HG02970 (cell line): Measurements from ENCODE around the gene NOS1.

Source experiments
- ATAC-seq: cut with Tn5 transposase; IDR thresholded peaks from one replicate; pipeline ENCODE4 v1.9.1; 2021; ENCODE audit warnings: mild to moderate bottlenecking, moderate library complexity, moderate number of reproducible peaks; ENCODE audit not compliant: unreplicated experiment, low FRiP score

The NOS1 gene

DNA sequence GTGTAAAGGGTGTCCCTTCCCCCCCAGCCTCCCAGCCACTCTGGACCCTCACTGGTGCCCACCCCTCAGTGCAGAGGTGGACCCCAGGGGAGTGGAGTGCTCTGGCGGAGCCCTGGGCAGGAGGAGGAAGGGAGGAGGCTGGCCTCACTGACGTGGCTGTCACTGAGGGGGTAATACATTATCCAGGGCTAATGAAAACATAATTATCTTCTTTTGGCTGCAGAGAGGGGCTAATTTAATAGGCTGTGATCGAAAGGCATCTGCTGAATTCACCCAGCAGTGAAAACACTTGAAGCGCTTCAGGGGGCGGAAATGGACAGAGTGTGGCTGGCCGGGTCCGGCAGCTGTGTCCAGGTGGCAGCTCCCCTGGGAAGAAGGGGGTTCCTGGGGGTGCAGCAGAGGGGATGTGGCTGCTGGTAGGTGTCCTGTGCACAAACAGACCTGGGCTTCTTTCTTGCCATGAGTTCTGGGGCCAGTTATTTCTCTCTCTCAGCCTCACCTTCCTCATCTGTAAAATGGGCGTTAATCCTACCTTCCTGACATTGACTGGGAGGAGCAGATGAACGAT is 3.7 kb upstream of the NOS1 start:
- ATAC-seq, result no peak

DNA sequence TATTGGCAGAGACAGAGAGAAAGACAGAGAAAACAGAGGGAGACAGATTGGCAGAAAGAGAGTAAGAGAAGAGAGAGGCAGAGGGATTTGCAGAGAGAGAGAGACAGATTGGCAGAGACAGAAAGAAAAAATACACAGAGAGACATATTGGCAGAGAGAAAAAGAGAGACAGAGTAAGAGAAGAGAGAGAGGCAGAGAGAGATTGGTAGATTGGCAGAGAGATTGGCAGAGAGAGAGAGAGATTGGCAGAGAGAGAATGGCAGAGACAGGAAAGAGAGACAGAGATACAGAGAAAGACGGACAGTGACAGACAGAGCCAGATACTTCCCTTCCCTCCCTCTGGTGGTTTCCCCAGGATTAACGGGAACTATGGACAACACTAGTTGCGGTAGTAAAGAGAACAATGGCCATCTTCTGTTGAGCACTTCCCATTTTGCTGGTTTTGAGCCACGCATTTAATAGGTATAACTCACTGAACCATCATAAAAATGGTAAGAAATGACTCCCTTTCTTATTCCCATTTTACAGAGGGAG is 2.6 kb upstream of the NOS1 start:
- ATAC-seq, result no peak

DNA sequence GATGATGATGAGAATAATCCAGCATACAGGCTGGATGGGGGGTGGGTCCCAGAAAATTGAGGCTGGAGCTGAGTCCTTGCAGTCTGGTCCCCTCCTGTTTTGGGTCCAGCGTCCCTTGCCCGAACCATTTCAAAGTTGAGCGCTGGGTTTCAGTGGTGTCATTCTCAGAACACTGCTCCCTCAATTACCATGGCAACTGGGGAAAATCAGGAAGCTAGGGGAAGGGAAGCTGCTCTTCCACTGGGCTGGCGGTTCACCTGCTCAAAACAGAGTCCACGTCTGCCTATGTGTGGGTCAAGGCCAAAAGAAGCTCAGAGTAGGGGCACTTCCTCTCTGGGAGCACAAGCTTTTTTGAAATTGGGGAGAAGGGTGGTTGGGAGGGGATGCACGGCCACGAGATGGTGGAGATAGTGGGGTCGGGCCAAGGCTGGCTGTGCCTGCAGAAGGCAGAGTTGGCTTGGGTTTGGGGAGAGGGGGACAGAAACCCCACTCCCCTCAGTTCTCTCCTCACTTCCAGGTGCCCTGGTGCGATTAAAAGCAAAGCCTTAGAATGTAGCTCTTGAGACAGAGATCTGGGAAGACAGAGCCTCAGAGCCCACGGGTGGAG is 1.7 kb upstream of the NOS1 start:
- ATAC-seq, result no peak

DNA sequence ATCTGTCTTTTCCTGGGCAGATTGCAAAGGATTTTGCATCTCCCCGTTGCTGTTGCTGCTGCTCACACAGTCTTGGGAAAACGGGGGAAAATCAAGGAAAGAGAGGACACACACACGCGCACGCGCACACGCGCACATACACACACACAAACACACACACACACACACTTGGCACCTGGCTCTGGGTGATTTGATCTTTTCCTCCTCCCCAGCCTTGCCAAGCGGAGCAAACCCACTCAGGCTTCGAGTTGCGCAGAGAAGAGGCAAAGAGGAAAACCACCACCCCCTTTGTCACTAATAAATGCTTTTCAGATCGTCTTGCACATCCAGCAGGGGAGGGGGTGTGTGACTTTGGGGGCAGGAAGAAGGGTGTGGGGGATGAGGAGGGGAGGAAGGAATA is 965 bp upstream of the NOS1 start:
- no peak for ATAC-seq

DNA sequence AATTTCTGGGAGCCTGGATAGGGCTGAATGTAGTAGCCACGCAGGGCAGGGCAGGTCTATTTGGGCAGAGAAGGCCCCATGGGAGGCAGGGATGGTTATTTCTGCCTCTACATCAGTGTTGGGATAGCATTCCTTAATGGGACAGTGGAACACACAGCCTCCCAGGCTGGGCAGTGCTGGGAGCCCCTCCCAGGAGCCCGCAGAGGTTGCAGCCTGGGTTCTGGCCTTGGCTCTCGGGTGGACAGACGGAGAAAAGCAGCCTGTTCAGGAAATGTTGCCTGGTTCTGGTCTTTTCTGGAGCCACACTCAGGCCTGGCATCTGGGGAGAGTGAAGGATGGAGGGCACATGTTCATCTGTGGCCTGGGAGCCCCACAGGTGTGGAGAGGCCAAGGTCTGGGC is 479 bp upstream of the NOS1 start:
- no peak for ATAC-seq

DNA sequence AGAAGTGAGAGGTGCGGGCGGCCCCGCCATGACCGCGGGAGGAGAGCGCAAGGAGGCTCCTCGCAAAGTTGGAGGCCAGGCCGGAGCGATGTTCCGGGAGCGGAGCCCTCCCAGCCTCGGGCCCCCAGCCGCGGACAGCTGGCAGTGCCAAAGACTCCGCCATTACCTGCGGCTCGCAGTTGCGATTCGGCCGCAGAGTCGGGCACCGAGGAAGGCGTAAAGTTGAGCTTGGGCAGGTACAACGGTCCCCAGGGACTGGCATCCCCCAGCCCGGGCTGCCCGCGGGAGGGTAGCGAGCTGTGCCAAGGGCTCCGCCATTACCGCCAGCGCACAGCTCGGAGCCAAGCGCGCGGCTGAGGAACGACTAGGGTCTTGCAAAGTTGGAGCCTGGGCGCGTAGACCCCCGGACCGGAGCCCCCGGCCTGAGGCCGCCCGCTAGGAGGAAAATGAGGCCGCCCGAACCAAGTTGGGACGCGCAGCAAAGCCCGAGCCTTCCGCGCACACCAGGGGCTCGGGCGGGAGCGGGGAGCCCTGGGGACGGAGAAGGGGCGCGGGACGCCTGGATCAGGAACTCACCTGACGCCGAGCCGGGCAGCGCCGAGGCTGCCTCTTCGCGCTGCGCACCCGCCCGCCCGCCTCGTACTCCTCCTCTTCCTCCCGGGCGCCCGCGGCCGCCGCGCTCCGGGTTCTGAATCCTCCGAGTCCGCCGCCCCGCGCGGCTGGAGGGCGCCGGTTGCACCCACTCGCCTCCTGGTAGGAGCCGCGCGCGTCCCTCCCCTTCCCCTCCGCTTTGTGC is 677 bp downstream of the NOS1 start:
- no peak for ATAC-seq

DNA sequence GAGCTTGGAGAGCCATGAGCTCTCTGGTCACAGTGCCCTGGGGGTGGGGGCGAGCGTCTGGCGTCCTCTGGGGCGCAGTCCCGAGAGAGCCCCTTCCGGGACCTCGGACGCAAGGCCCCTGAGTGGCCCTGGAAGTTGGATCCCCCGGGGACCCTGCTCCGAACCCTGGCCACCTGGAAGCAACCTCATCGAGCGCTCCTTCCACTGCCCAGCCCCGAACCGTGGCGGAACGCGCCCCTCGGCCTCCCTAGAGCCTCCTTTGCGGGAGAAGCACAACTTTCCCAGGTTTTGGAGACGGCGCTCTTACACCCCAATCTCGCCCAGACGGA is 1.2 kb downstream of the NOS1 start:
- ATAC-seq, result no peak

DNA sequence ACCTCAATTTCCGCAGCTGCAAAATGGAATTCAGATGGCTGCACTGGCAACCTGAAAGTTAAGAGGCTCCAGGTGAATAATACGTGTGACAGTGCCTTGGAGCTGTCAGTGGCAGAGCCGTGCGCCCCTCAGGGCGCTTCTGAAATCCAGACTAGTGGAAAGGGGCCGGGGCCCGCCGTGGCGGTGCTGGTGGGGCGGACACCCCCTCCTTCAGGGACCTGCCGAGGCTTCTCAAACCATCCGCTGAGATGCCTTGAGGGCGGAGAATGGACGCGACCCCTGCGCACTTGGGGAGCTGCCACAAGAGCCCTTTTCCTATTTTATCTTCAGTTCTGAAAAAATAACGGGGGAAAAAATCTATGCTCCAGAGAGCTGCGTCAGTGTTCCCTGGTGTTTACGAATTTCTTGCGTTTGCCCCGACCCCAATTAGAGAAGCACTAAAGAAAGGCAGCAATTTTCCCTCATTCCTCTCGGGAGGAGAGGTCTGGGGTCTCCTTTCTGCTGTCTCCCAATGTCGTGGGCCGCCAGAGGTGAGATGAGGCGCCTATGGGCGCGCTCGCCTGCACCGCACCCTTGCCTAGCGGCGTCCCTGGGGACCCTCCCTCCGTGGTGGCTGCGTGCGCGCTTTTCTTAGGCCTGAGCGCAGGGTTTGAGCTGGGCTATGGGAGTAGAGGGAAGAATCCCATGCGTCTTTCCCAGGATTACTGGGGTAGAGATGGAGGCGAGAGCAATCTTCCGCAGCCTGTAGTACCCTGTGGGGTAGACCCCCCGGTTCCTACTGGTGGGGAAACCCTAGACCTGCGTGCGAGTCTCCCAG is 2.2 kb downstream of the NOS1 start:
- no peak for ATAC-seq

DNA sequence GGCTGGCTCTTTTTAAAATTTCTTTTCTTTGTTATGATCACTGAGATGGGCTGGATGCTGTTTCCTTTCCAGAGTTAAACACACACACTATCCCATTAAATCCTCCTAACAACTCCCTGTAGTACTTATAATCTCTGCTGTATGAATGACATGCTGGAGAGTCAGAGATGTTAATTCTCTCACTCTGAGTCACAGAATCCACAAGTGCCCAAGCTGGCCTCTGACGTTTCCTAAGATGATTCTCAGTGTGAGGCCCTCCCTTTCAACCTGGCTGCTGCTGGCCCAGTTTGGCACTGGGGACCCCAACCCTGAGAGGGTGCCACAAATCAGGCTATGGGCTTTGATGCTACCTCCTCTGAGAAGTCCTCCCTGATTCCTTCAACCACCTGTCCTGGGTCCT is 5.4 kb downstream of the NOS1 start:
- no peak for ATAC-seq

DNA sequence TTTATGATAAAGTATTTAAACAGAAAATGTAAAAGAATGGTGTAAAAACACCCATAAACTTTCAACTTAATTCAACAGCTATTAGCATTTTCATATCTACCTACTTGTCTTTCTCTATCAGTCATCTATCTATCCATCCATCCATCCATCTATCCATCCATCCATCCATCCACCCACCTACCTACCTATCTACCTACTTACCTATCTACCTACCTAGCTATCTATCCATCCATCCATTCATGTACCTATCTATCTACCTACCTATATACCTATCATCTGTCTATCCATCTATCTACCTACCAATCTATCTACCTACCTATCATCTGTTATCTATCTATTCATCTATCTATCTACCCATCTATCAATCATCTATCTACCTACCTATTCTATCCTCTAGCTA is 8.5 kb downstream of the NOS1 start:
- no peak for ATAC-seq

DNA sequence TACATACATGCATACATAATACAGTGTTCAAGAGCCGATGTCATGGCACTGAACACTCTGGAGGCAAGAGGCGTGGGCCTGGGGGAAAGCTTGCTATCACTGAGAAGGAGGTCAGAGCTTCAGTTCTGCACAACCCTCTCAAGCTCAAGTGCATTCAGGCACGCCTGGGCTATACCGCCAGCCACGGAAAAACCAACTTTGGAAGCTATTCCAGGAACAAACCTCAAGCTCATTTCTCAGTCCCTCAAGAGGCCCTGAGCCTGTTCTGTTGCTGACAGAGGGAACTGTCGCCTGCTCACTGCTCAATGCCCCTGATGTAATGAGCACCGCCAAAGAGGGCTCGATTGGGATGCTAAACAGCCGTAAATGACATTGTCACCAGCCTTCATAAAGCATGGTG is 9.2 kb downstream of the NOS1 start:
- no peak for ATAC-seq

DNA sequence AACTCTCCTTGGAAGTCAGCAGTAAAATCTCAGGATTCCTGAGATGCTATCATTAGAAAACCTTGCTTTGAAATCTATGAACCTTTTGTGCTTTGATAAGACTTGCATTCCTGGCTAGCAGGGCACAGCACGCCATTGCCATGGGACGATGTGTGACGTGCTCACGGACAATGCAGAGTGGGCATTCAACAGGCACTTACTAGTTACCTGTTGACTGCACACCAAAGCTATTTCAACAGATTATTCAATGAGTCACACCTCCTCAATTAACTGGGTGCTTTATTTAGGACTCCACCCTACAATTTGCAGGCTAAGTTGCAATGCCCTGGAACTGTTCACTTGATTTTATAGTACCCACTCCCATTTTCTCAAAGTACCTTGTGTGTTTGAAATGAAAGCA is 11.3 kb downstream of the NOS1 start:
- no peak for ATAC-seq

DNA sequence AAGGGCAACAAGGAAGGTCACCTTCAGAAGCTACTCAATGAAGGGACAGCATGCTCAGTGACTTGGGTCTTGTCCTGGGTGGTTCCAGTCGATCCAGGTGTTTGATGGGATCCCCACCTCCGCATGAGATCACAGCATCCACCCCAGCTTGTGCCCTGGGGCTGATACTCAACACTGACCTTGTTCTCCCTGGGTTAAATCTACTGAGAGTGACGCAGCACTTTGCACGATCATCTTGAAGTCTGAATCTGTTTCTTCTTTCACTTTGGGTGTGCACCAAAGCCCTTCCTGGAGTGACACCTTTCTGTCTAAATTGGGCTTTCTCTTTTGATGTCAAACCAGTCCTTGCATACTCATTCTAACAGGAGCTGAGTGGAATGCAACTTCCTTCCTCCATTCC is 13.8 kb downstream of the NOS1 start:
- no peak for ATAC-seq

DNA sequence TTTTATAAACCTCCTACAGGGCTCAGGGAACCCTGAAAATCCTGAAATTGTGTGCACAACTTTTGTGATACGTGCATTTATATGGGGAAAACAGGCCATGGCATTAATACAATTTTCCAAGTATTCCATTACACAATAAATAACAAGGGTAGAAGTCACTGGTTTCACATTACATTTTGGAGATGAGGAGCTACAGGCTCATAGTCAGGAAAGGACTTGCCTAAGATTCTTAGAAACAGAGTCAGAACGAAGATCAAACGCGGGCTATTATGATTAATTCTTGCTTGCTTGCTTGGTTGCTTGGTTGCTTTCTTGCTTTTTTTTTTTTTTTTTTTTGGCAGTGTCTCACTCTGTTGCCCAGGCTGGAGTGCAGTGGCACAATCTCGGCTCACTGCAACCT is 16.7 kb downstream of the NOS1 start:
- ATAC-seq, result no peak

DNA sequence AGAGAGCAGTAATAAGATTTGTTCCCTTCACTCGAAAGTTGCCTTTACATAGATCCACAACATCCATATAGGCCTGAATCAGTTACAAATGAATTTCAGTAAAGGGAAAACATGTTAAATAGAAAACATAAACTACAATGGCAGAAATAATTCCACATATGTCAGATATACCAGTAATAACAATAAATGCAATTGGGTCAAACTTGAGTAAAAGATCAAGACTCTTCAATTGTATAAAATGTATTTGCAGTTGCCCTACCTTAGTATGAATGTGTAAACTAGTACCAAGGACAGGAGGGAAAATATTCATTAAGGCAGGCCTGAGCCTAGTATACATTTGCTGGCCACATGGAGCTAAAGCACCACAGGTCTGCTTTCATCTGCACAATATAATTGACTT is 17.6 kb downstream of the NOS1 start:
- no peak for ATAC-seq

DNA sequence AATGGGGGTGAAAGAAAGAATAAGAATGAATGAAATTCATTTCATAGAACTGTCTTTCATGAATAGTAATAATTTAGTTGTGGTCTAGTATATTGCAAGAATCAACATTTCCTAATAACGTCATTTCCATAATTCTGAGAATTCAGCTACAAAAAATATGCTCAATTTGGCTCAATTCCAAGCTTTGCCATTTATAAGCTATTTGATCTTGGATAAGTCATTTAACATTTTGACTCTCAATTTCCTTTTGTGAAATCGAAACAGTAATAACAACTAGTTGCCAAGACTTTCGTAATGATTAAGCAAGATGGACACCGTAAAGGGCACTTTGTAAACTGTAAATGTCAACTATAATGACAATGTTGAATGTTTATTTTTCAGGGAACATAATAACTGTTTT is 18.1 kb downstream of the NOS1 start:
- ATAC-seq, result no peak

DNA sequence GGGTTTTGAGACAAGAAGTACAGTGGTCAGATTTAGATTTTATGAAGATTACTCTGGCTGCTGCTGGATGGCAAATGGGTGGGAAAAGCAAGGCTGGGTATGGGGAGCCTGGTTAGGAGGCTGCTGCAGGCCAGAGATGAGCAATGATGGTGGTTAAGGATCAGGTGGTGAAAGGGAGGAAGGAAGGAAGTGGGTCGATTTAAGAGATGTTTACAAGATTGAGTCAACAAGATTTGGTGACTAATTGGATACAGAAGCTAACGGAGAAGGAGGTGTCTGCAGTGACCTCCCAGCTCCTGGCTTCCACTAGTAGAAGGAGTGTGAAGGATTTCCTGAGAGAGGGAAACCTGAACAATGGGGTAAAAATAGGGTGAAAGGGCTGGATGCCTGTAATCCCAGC is 18.7 kb downstream of the NOS1 start:
- no peak for ATAC-seq

DNA sequence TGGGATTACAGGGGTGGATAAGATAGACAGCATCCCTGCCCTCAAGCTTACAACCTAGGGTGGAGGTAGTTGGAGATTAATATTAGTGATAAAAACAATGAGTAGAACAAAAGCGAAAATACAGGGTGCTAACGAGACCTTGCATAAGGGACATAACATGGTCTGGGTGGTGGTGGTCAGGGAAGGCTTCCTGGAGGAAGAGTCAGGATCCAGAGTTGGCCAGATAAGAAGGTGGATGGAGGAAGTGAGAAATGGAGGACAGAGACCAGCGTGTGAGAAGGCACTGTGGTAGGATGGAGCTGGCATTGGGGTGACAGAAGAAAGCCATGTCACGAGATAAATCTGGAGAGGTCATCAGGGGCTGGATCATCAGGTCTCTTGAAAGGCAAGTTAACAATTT is 19.2 kb downstream of the NOS1 start:
- ATAC-seq, result no peak

DNA sequence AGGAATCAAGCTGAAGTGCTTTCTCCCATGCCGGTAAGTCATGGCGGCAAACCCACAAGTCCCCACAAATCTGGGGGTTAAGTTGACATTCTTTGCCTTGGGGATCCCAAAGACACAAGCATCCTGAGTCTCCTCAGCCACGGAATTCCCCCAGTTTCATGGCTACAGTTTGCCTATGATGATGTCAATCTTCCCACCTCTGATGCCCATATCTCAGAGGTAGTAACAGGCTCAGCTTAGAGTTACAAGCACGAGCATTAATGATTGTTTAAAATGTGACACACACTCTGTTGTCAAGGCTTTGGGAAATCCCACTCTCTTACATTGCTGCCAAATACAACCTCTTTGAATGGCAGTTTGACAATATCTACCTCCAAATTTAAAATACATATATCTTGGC is 22.3 kb downstream of the NOS1 start:
- no peak for ATAC-seq

DNA sequence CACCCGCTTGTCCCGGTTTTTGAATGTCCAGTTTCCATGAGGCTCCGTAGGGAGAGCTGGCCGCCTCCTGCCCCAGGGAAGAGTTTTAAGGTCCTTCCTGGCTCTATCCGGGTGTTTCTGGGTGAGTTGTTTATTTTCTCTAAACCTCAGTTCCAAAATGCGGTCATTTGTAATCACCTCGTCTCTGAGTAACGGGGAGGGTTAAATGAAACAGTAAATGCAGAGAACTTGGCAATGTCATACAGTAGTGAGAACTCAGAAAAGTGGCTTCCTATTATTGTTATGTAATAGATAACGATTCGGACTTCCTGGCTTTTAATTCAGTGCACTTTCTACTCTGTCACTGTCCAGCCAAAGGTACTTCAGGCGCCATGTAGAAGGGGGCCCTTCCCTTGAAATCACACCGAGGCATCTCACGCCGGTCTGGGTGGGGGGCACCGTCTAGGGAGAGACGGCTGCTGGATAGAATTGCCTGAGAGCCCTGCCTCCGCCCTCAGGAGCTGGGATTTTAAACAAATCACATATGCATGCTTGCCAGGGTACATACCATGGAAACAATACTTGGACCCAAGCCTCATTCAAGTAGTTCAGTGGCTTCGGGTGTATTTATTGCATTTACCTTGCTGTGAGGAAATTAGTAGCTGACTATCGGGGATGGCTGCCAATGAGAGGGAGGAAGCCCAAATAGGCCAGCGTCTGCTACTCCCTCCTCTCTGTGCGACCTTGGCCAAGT is 26.4 kb downstream of the NOS1 start:
- ATAC-seq, result no peak

DNA sequence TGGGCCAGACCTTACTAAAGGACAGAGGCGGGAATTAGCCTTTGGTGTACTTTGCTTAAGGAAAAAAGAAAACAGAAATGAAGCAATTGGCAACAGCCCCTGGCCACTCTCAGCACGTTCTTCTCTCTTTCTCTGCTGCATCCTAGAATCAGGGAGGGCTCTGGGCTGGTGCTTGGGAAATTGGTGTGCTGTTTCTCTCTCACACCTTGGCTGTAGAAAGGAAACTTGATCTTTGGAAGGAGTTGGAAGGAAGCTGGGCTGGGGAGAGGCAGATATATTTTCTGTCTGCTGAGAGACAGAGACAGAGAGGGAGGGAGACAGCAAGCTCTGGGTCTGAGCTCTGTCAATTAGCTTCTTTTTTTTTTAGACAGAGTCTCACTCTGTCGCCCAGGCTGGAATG is 27.4 kb downstream of the NOS1 start:
- no peak for ATAC-seq
